CD4-positive, alpha-beta T cell treated with Interleukin-6 for 4 hours (primary cell): ENCODE measurements around the gene XYLB.
"Not testable (repeated sequence)": the region's sequence is repeated elsewhere in the genome, so short reads cannot be mapped to it uniquely, and the experiment has no call there.

ENCODE experiments used
- DNase-seq: peaks from one replicate; pipeline ENCODE4 v3.0.0-alpha.2; 2020; ENCODE audit warnings: mixed read lengths

XYLB gene

GRCh38 chr3:38397320-38397719 is 50.7 kb downstream of the XYLB start:
- no peak for DNase-seq

GRCh38 chr3:38401246-38401962 is 54.8 kb downstream of the XYLB start:
- DNase-seq: no peak

- no peak for DNase-seq
Observed at GRCh38 chr3:38404286-38404685, 57.7 kb downstream of the XYLB start.

- no peak for DNase-seq
Observed at GRCh38 chr3:38411591-38411990, 65.0 kb downstream of the XYLB start.

- not testable (repeated sequence) for DNase-seq
Observed at GRCh38 chr3:38420758-38421157, 74.2 kb downstream of the XYLB start.

GRCh38 chr3:38421679-38422336 is 75.2 kb downstream of the XYLB start:
- DNase-seq: no peak

GRCh38 chr3:38426798-38427426 is 80.3 kb downstream of the XYLB start:
- peak; percentile 18 for DNase-seq

- not testable (repeated sequence) for DNase-seq
Observed at GRCh38 chr3:38432871-38433658, 86.5 kb downstream of the XYLB start.

- DNase-seq: not testable (repeated sequence)
Observed at GRCh38 chr3:38433661-38434060, 87.1 kb downstream of the XYLB start.

GRCh38 chr3:38438436-38439069 is 92.0 kb downstream of the XYLB start:
- peak; percentile 40 for DNase-seq

GRCh38 chr3:38443205-38443604 is 96.6 kb downstream of the XYLB start:
- not testable (repeated sequence) for DNase-seq

- no peak for DNase-seq
Observed at GRCh38 chr3:38446085-38446686, 99.6 kb downstream of the XYLB start.

- no peak for DNase-seq
Observed at GRCh38 chr3:38446812-38447211, 100.2 kb downstream of the XYLB start.

- DNase-seq: no peak
Observed at GRCh38 chr3:38450853-38451252, 104.3 kb downstream of the XYLB start.

GRCh38 chr3:38453075-38453912 is 106.7 kb downstream of the XYLB start, which contains the start of gene ACVR2B:
TSS of gene ACVR2B (plus strand) at chr3:38453890. CDS start at chr3:38454323, 433 bp downstream.
- peak; percentile 87 for DNase-seq

GRCh38 chr3:38453913-38454177 is 107.3 kb downstream of the XYLB start:
- no peak for DNase-seq

GRCh38 chr3:38454178-38454883 is 107.7 kb downstream of the XYLB start:
- DNase-seq: peak; percentile 41

GRCh38 chr3:38454884-38455638 is 108.5 kb downstream of the XYLB start:
- DNase-seq: peak; percentile 58

- DNase-seq: no peak
Observed at GRCh38 chr3:38455639-38456430, 109.2 kb downstream of the XYLB start.
